Bronchial epithelial cell (primary cell): ENCODE measurements around the gene NANOG. TPM values are rescaled to one million over a fixed set of nuclear protein-coding genes. Genes with fewer than 3 reads are reported as not detected.
"Not testable (repeated sequence)": the region's sequence is repeated elsewhere in the genome, so short reads cannot be mapped to it uniquely, and the experiment has no call there.

Source experiments
- DNase-seq: peaks from one replicate; pipeline ENCODE4 v3.0.0-alpha.2; 2010; ENCODE audit warnings: low read depth
- FAIRE-seq: peaks from 2 replicates; lab custom pipeline; 2011; peaks lifted over from hg19 to GRCh38; lab: Jason Lieb, UNC
- H3K27me3 ChIP-seq: 2 replicates; pipeline ENCODE4 v1.5.1; 2011; ENCODE audit warnings: low read length; ENCODE audit not compliant: control insufficient read depth, insufficient read depth
- H3K36me3 ChIP-seq: 2 replicates; pipeline ENCODE4 v1.5.1; 2011; ENCODE audit warnings: low read length; ENCODE audit not compliant: control insufficient read depth, insufficient read depth
- H3K4me3 ChIP-seq: 2 replicates; pipeline ENCODE4 v1.5.1; 2011; ENCODE audit warnings: mild to moderate bottlenecking, low read depth, low read length, control low read depth
- CTCF ChIP-seq: IDR thresholded peaks from 2 replicates; pipeline ENCODE4 v1.5.1; 2011; ENCODE audit warnings: mild to moderate bottlenecking, moderate library complexity, low read length, control low read depth, inconsistent platforms; ENCODE audit not compliant: insufficient read depth, severe bottlenecking
- total RNA-seq: library from RNA; depleted of rRNA; stranded (reverse); fragments of >200 nt; gene quantifications from 2 replicates; pipeline ENCODE4 v1.2.1, GENCODE V29; 2014

Gene NANOG
- total RNA-seq, result not detected in 2 replicates

DNA sequence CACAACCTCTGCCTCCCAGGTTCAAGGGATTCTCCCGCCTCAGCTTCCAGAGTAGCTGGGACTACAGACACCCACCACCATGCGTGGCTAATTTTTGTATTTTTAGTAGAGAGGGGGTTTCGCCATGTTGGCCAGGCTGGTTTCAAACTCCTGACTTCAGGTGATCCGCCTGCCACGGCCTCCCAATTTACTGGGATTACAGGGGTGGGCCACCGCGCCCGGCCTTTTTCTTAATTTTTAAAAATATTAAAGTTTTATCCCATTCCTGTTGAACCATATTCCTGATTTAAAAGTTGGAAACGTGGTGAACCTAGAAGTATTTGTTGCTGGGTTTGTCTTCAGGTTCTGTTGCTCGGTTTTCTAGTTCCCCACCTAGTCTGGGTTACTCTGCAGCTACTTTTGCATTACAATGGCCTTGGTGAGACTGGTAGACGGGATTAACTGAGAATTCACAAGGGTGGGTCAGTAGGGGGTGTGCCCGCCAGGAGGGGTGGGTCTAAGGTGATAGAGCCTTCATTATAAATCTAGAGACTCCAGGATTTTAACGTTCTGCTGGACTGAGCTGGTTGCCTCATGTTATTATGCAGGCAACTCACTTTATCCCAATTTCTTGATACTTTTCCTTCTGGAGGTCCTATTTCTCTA, at the start of gene NANOG:
NANOG (plus strand) TSS at position 519 of the 645 bp plus-strand sequence. CDS start 213 bp downstream, outside the sequence.
- not testable (repeated sequence) for H3K36me3 ChIP-seq, DNase-seq, FAIRE-seq, H3K27me3 ChIP-seq, H3K4me3 ChIP-seq

GRCh38 chr12:7747246-7747645, 42.0 kb upstream of the NANOG start, which contains the start of gene CLEC4C:
Gene CLEC4C, minus strand, starts transcription at chr12:7747375. Its CDS starts 27 bp downstream, at chr12:7747348.
- no peak for DNase-seq
- no peaks in the 10 kb centered on the region for H3K27me3 ChIP-seq
- H3K4me3 ChIP-seq, result no peak within 1 kb of the TSS
- no peaks in the 10 kb centered on the region for H3K36me3 ChIP-seq
- FAIRE-seq, result no peak
- TF ChIP-seq CTCF, result no peak

DNA sequence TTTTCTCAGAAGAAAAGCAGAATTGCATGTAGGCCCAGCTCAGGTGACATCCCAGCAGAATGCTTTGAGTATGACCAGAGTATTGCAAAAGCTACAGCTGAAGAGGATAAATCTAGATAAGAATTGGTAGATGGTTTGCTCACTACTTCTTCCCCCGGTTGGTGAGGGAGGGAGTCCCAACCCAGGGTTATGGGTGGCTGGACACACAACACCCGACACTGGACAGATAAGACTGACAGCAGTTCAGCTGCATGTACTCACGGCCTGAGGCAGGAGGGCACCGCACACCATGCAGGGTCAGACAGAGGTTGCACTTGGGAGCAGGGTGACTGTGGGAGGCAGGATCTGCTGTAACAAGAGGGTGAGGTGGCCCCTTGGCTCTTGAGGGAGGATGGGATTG, 40.4 kb upstream of the NANOG start:
- H3K4me3 ChIP-seq, result no peak overlapping the region
- TF ChIP-seq CTCF, result no peak
- H3K27me3 ChIP-seq, result no peaks in the 10 kb centered on the region
- H3K36me3 ChIP-seq, result no peaks in the 10 kb centered on the region
- FAIRE-seq (no peak), DNase-seq (no peak)

GRCh38 chr12:7749442-7749841, 39.8 kb upstream of the NANOG start:
- no peak for TF ChIP-seq CTCF
- FAIRE-seq, result no peak
- no peak overlapping the region for H3K4me3 ChIP-seq
- H3K36me3 ChIP-seq, result no peaks in the 10 kb centered on the region
- DNase-seq, result no peak
- no peaks in the 10 kb centered on the region for H3K27me3 ChIP-seq

GRCh38 chr12:7750350-7750749, 38.9 kb upstream of the NANOG start:
- no peak for TF ChIP-seq CTCF
- FAIRE-seq, result no peak
- Histone ChIP-seq H3K36me3 (no peaks in the 10 kb centered on the region), H3K4me3 (no peak overlapping the region), H3K27me3 (no peaks in the 10 kb centered on the region)
- no peak for DNase-seq

DNA sequence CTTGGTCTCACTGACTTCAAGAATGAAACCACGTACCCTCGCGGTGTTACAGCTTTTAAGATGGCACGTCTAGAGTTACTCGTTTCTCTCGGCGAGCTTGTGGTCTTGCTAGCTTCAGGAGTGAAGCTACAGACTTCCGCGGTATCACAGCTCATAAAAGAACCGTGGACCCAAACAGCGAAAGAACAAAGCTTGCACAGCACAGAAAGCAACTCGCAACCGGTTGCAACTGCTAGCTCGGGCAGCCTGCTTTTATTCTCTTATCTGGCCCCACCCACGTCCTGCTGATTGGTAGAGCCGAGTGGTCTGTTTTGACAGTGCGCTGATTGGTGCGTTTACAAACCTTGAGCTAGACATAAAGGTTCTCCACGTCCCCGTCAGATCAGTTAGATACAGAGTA, 37.8 kb upstream of the NANOG start:
- DNase-seq (no peak), FAIRE-seq (no peak)
- Histone ChIP-seq H3K27me3 (no peaks in the 10 kb centered on the region), H3K4me3 (no peak overlapping the region), H3K36me3 (no peaks in the 10 kb centered on the region)
- no peak for TF ChIP-seq CTCF

GRCh38 chr12:7751941-7752922, 37.0 kb upstream of the NANOG start:
- H3K36me3 ChIP-seq, FAIRE-seq, H3K4me3 ChIP-seq, DNase-seq, H3K27me3 ChIP-seq: not testable (repeated sequence)

GRCh38 chr12:7755668-7756067, 33.5 kb upstream of the NANOG start:
- H3K4me3 ChIP-seq, H3K36me3 ChIP-seq, FAIRE-seq, H3K27me3 ChIP-seq, DNase-seq: not testable (repeated sequence)
